ENCODE results near the gene CAMK2A. TPM values are rescaled to one million over a fixed set of nuclear protein-coding genes. Genes with fewer than 3 reads are reported as not detected.

The CAMK2A gene
- total and polyA plus RNA-seq, 9 donors = 0.12 to 1.3 (median 0.62) TPM

DNA sequence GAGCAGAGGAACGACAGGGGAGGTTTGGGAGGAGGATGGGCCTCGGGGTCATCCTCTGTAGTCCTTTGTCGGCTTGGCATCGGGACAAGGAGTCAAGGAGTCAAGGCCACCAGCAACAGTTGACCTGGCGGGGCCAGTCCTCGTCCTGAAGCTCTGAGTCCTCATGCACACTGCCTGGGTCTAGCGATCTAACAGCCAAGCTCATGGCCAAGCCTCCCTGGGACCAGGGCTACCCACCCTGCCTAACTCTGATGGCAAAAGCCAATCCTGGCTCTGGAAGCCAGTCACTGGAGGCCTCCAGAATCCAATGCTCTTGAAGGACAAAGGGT lies 49.8 kb downstream of the CAMK2A start:
- TF ChIP-seq, protein P1, sequence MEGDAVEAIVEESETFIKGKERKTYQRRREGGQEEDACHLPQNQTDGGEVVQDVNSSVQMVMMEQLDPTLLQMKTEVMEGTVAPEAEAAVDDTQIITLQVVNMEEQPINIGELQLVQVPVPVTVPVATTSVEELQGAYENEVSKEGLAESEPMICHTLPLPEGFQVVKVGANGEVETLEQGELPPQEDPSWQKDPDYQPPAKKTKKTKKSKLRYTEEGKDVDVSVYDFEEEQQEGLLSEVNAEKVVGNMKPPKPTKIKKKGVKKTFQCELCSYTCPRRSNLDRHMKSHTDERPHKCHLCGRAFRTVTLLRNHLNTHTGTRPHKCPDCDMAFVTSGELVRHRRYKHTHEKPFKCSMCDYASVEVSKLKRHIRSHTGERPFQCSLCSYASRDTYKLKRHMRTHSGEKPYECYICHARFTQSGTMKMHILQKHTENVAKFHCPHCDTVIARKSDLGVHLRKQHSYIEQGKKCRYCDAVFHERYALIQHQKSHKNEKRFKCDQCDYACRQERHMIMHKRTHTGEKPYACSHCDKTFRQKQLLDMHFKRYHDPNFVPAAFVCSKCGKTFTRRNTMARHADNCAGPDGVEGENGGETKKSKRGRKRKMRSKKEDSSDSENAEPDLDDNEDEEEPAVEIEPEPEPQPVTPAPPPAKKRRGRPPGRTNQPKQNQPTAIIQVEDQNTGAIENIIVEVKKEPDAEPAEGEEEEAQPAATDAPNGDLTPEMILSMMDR (IDR thresholded peaks at IDR 0.05) = no peak
- no peak for TF ChIP-seq EP300 (IDR thresholded peaks at IDR 0.05)
- no peak for TF ChIP-seq POLR2A (IDR thresholded peaks at IDR 0.05)
- Histone ChIP-seq H3K36me3 (no peaks in the 10 kb centered on the region), H3K27ac (no peak overlapping the region), H3K4me1 (ENCODE audit: insufficient read depth) (peaks cover under 1% of the 10 kb centered on the region), H3K27me3 (no peaks in the 10 kb centered on the region), H3K4me3 (no peak overlapping the region), H3K9me3 (no peaks in the 10 kb centered on the region)
- WGBS, 3 donors = 60 to 76% (median 64%) methylated on average over 7 of the region's 7 CpGs
- intact Hi-C loops (cut with DNase I) = no loop called here
- DNase-seq = no peak

DNA sequence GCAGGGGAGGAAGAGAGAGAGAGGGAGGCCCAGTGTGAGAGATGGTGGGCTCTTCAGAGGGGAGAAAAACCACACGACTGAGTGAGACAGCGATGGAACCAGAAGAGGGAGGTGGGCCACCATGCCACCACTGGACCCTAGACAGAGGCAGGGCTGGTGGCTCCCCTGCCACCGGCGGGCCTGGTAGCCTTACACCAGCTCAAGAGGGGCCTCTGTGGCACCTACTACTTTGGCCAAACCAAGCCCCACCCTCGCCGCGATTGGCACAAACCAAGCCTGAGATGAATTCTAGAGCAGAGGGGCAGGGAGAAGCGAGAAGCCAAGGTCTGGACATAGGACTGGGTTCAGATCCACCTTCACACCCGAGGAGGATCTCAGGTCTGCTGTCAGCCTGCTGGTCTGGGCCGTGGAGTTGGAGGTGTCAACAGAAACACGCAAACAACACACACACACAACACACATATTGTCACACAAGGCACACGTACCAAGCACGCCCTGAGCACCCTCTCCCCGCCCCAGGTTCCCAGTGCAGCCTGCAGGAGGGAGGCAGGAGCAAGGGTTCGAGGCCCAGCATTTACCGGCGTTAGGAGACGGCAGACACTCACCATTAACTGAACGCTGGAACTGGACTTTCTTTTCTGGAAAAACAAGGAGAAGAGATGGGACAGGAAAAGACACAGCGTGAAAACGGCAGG lies 50.3 kb downstream of the CAMK2A start:
- Histone ChIP-seq H3K27me3 (no peaks in the 10 kb centered on the region), H3K4me1 (ENCODE audit: insufficient read depth) (no peaks in the 10 kb centered on the region), H3K4me3 (no peak overlapping the region), H3K36me3 (no peaks in the 10 kb centered on the region), H3K9me3 (no peaks in the 10 kb centered on the region), H3K27ac (no peak overlapping the region)
- TF ChIP-seq POLR2A (IDR thresholded peaks at IDR 0.05) (no peak), EP300 (IDR thresholded peaks at IDR 0.05) (no peak)
- TF ChIP-seq, protein P1 (IDR thresholded peaks at IDR 0.05) = no peak
- intact Hi-C loops (cut with DNase I) = no loop called here
- no peak for DNase-seq
- 87 to 93% (median 92%) methylated on average over 21 of the region's 21 CpGs for WGBS, 3 donors

DNA sequence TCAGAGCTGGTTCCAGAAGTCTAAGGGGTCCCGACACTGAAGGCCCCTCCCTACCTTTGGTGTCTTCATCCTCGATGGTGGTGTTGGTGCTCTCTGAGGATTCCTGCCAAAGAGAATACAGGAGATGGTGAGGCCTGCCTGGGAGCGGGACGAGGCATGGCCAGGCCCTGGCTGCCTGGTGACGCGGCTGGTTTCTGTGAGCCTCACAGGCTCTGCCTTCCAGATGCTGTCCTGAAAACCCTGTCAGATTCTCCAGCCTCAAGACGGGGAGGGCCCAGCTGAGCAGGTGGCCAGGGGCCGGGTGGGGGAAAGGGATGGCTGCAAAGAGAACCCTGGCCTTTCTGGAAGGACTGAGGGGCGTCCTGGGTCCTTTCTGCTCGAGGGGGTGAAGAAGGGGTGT lies 50.9 kb downstream of the CAMK2A start:
- H3K36me3 ChIP-seq = no peaks in the 10 kb centered on the region
- H3K27me3 ChIP-seq = no peaks in the 10 kb centered on the region
- H3K9me3 ChIP-seq = no peaks in the 10 kb centered on the region
- intact Hi-C loops (cut with DNase I) = no loop called here
- no peak for DNase-seq
- TF ChIP-seq POLR2A (IDR thresholded peaks at IDR 0.05) = no peak
- TF ChIP-seq EP300 (IDR thresholded peaks at IDR 0.05) = no peak
- TF ChIP-seq, protein P1 (IDR thresholded peaks at IDR 0.05) = no peak
- 89 to 95% (median 93%) methylated on average over 10 of the region's 10 CpGs for WGBS, 3 donors
- H3K4me1 ChIP-seq (ENCODE audit: insufficient read depth) = no peaks in the 10 kb centered on the region
- H3K4me3 ChIP-seq = no peak overlapping the region
- H3K27ac ChIP-seq = no peak overlapping the region

DNA sequence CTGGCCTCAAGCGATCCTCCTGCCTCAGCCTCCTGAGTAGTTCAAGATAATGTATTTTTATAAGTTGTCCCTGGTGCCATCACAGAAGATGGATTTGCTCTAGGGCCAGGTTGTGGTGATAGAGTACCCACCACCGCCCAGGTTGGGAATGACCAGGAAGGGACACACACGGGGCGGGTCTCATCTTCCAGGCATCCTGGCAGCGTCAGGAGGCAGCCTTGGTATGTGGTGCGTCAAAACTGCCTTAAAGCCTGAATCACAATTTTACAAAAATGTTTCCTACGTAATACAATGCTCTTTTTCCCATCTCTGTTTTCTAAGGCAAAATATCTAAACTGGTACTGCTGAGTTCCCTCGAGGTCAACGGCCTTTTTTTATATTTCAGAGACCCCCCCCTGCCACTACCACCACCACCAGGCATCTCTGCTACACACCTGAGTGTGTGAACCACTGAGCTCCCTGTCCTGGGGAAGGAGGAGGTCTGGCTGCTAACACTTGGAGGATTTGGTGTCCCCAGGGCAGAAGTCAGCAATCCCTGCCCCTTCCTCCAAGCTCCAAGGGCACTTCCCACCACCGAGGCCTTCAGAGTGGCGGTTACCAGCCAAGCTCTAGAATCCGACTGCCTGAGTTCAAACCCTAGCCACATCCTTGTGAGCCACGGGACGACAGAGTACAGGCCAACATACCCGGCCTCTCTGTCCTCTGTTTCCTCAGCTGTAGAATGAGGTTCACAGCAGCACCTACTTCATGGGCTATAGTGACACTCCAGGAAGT lies 52.4 kb downstream of the CAMK2A start:
- no peaks in the 10 kb centered on the region for H3K9me3 ChIP-seq
- H3K4me1 ChIP-seq (ENCODE audit: insufficient read depth) = no peaks in the 10 kb centered on the region
- WGBS, 3 donors = 86 to 89% (median 86%) methylated on average over 15 of the region's 15 CpGs
- H3K27ac ChIP-seq = no peak overlapping the region
- DNase-seq = no peak
- no peak overlapping the region for H3K4me3 ChIP-seq
- TF ChIP-seq, protein P1 (IDR thresholded peaks at IDR 0.05) = no peak
- TF ChIP-seq EP300 (IDR thresholded peaks at IDR 0.05) (no peak), POLR2A (IDR thresholded peaks at IDR 0.05) (no peak)
- H3K36me3 ChIP-seq = no peaks in the 10 kb centered on the region
- intact Hi-C loops (cut with DNase I) = no loop called here
- H3K27me3 ChIP-seq = no peaks in the 10 kb centered on the region
